Panc1 (cell line): ENCODE measurements around the gene MDN1. TPM values are rescaled to one million over a fixed set of nuclear protein-coding genes. Genes with fewer than 3 reads are reported as not detected.
"Not testable (repeated sequence)": the region's sequence is repeated elsewhere in the genome, so short reads cannot be mapped to it uniquely, and the experiment has no call there.

Source experiments
- ATAC-seq: fragments of 200-7000 bp; cut with Tn5 transposase; 2 replicates; pipeline ENCODE4 v1.9.1; 2020; ENCODE audit warnings: mild to moderate bottlenecking, moderate library complexity
- BruUV-seq: library from RNA; stranded (reverse); fragments of 400-500 nt; replicated peaks from 2 replicates; lab custom pipeline; 2021; lab: Mats Ljungman, UMichigan
- CTCF ChIA-PET: fragments of 300-600 bp; sonication (Branson Sonifier 250); formaldehyde crosslinking; loops from one replicate; lab custom pipeline; 2022; ENCODE audit warnings: antibody characterized with exemption; lab: Charles Lee
- POLR2A ChIA-PET: fragments of 300-600 bp; sonication (Branson Sonifier 250); formaldehyde crosslinking; loops from one replicate; lab custom pipeline; 2022; ENCODE audit warnings: antibody characterized with exemption; lab: Charles Lee
- DNase-seq: peaks from one replicate; pipeline ENCODE4 v3.0.0-alpha.2; 2010; ENCODE audit warnings: low read depth, low spot score
- H3K27ac ChIP-seq: 2 replicates; pipeline ENCODE4 v1.5.1; 2011; ENCODE audit warnings: mild to moderate bottlenecking, low read length, inconsistent platforms
- H3K27me3 ChIP-seq: fragments of 200-500 bp; sonication (Bioruptor generic); 2 replicates; pipeline ENCODE4 v1.6.0; 2014; ENCODE audit warnings: low read length, inconsistent platforms; ENCODE audit not compliant: control insufficient read depth, insufficient read depth
- H3K36me3 ChIP-seq: fragments of 200-500 bp; sonication (Bioruptor generic); 2 replicates; pipeline ENCODE4 v1.5.1; 2014; ENCODE audit warnings: inconsistent platforms, mild to moderate bottlenecking, low read length, moderate library complexity; ENCODE audit not compliant: control insufficient read depth, insufficient read depth
- H3K4me1 ChIP-seq: 2 replicates; pipeline ENCODE4 v1.5.1; 2011; ENCODE audit warnings: inconsistent platforms, mild to moderate bottlenecking, low read length, moderate library complexity; ENCODE audit not compliant: control insufficient read depth, insufficient read depth
- H3K4me3 ChIP-seq, 2 experiments: 2 replicates each; pipeline ENCODE4 v1.5.1; 2011 to 2012; ENCODE audit warnings: low read depth in 2 of 2, low read length in 2 of 2, mild to moderate bottlenecking in 2 of 2, inconsistent platforms in 1 of 2, moderate library complexity in 1 of 2
- H3K9me3 ChIP-seq: fragments of 200-500 bp; sonication (Bioruptor generic); 2 replicates; pipeline ENCODE4 v1.5.1; 2014; ENCODE audit warnings: low read depth, mild to moderate bottlenecking, inconsistent platforms, low read length, moderate library complexity; ENCODE audit not compliant: control insufficient read depth, insufficient read depth
- POLR2AphosphoS5 ChIP-seq: IDR thresholded peaks from 2 replicates; pipeline ENCODE4 v1.6.1; 2012; ENCODE audit warnings: mild to moderate bottlenecking, low read depth, low read length, moderate library complexity
- SIN3A ChIP-seq: IDR thresholded peaks from 2 replicates; pipeline ENCODE4 v1.6.1; 2012; ENCODE audit warnings: low read depth, mild to moderate bottlenecking, low read length, moderate library complexity, borderline replicate concordance; ENCODE audit not compliant: insufficient read depth
- TCF7L2 ChIP-seq: IDR thresholded peaks from 2 replicates; pipeline ENCODE4 v1.6.1; 2011; ENCODE audit warnings: mild to moderate bottlenecking, low read depth, low read length, inconsistent platforms
- in situ Hi-C: cut with HindIII; loops from 2 replicates; pipeline ENCODE4 v1.10.0; 2016; ENCODE audit warnings: low sequenced_read_pairs, low pct_unique_long_range_greater_than_20kb
- intact Hi-C: fragments of 100-400 bp; cut with micrococcal nuclease; formaldehyde crosslinking; loops from one replicate; pipeline ENCODE4 v1.10.0; 2022; ENCODE audit not compliant: unreplicated experiment
- total RNA-seq: library from RNA; stranded (reverse); gene quantifications from one replicate; pipeline ENCODE4 v1.2.1, GENCODE V29; 2021; ENCODE audit not compliant: unreplicated experiment
- TF ChIP-seq, protein P1 (sequence below): fragments of 450-650 bp; IDR thresholded peaks from 2 replicates; pipeline ENCODE4 v1.5.1; 2017; ENCODE audit warnings: mild to moderate bottlenecking
- TF ChIP-seq, protein P2 (sequence below), 2 experiments: IDR thresholded peaks; 2 replicates each; pipeline ENCODE4 v1.6.1; 2011 to 2012; ENCODE audit warnings: low read depth in 2 of 2, control low read depth in 1 of 2, low read length in 1 of 2, mild to moderate bottlenecking in 1 of 2, moderate library complexity in 1 of 2; ENCODE audit not compliant: insufficient read depth in 1 of 2

The MDN1 gene
- total RNA-seq, 1 experiment from 2014 or later = 47.8 TPM

DNA sequence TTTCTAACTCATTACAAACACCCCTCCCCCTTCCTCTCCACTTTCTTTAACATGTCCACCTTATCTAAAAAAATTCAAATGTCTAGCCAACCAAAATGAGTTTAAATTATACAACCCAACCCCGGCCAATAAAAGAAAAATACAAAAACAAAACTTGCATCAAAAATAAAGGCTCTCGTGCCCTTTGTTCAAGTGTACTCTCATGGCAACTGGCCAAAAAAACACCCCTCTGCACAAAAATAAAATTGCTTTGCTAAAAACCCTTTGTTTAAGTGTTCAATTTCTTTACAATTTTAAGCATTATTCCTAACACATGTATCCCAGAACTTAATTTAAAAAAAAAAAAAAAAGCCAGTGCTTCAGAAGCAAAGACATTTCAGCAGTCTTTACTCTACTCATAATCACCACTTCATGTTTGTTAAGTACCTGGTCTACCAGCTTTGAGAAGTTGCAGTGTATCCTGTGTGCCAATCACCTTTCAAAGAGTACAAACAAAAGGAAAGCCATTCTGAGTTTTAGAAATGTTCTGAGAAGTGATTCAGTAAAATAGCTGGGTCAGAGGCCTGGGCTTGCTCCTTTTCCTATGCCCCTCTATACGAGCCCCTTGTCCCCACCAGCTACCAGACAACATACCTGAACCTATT is 87.5 kb downstream of the MDN1 start:
- no peaks in the 10 kb centered on the region for H3K27me3 ChIP-seq
- DNase-seq (no peak), ATAC-seq (no peak)
- ChIA-PET CTCF (no interaction called here), POLR2A (no interaction called here)
- in situ Hi-C loops (no loop called here), intact Hi-C loops (no loop called here)
- TF ChIP-seq, protein P1, sequence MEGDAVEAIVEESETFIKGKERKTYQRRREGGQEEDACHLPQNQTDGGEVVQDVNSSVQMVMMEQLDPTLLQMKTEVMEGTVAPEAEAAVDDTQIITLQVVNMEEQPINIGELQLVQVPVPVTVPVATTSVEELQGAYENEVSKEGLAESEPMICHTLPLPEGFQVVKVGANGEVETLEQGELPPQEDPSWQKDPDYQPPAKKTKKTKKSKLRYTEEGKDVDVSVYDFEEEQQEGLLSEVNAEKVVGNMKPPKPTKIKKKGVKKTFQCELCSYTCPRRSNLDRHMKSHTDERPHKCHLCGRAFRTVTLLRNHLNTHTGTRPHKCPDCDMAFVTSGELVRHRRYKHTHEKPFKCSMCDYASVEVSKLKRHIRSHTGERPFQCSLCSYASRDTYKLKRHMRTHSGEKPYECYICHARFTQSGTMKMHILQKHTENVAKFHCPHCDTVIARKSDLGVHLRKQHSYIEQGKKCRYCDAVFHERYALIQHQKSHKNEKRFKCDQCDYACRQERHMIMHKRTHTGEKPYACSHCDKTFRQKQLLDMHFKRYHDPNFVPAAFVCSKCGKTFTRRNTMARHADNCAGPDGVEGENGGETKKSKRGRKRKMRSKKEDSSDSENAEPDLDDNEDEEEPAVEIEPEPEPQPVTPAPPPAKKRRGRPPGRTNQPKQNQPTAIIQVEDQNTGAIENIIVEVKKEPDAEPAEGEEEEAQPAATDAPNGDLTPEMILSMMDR = no peak
- TF ChIP-seq TCF7L2 (no peak), SIN3A (no peak), POLR2AphosphoS5 (no peak)
- TF ChIP-seq, protein P2, sequence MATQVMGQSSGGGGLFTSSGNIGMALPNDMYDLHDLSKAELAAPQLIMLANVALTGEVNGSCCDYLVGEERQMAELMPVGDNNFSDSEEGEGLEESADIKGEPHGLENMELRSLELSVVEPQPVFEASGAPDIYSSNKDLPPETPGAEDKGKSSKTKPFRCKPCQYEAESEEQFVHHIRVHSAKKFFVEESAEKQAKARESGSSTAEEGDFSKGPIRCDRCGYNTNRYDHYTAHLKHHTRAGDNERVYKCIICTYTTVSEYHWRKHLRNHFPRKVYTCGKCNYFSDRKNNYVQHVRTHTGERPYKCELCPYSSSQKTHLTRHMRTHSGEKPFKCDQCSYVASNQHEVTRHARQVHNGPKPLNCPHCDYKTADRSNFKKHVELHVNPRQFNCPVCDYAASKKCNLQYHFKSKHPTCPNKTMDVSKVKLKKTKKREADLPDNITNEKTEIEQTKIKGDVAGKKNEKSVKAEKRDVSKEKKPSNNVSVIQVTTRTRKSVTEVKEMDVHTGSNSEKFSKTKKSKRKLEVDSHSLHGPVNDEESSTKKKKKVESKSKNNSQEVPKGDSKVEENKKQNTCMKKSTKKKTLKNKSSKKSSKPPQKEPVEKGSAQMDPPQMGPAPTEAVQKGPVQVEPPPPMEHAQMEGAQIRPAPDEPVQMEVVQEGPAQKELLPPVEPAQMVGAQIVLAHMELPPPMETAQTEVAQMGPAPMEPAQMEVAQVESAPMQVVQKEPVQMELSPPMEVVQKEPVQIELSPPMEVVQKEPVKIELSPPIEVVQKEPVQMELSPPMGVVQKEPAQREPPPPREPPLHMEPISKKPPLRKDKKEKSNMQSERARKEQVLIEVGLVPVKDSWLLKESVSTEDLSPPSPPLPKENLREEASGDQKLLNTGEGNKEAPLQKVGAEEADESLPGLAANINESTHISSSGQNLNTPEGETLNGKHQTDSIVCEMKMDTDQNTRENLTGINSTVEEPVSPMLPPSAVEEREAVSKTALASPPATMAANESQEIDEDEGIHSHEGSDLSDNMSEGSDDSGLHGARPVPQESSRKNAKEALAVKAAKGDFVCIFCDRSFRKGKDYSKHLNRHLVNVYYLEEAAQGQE (IDR thresholded peaks at IDR 0.05; ENCODE audit: insufficient read depth in 1 of 2, low read depth in 2 of 2, low read length in 1 of 2) = no peak
- H3K4me1 ChIP-seq = no peaks in the 10 kb centered on the region
- no TSS peak for BruUV-seq
- no peak overlapping the region for H3K4me3 ChIP-seq
- no peaks in the 10 kb centered on the region for H3K9me3 ChIP-seq
- H3K27ac ChIP-seq = no peak overlapping the region
- H3K36me3 ChIP-seq = peaks cover 38% of the 10 kb centered on the region

DNA sequence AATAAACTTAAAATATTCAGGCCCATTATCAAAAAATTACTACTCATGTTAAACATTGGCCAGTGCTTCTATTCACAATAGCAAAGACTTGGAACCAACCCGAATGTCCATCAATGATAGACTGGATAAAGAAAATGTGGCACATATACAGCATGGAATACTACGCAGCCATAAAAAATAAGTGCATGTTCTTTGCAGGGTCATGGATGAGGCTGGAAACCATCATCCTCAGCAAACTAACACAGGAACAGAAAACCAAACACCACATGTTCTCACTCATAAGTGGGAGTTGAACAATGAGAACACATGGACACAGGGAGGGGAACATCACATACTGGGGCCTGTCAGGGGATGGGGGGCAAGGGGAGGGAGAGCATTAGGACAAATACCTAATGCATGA is 88.3 kb downstream of the MDN1 start:
- intact Hi-C loops, POLR2A ChIA-PET: not testable (repeated sequence)

DNA sequence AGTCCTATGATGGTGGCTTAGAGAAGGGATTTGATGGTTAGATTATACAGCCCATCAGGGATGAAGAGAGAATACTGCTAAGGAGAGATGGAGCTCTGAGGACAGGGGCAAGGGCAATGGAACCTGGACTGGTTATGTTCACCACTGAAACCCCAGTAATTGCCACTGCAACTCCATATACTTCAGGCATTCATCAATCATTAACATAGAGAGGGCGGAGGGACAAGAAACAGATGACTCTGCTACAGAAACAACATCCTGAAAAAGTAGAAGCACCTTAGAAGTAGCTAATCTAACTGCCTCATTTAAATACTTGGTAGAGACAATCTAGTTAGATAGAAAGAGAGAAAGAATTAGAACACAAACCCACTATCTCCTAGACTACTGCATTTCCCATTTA is 89.8 kb downstream of the MDN1 start:
- DNase-seq = no peak
- CTCF ChIA-PET = no interaction called here
- H3K4me1 ChIP-seq = no peaks in the 10 kb centered on the region
- TF ChIP-seq SIN3A (no peak), TCF7L2 (no peak), POLR2AphosphoS5 (no peak)
- TF ChIP-seq, protein P2 (IDR thresholded peaks at IDR 0.05; ENCODE audit: insufficient read depth in 1 of 2, low read depth in 2 of 2, low read length in 1 of 2) = no peak
- TF ChIP-seq, protein P1 = no peak
- POLR2A ChIA-PET = no interaction called here
- H3K4me3 ChIP-seq = no peak overlapping the region
- ATAC-seq = no peak
- no TSS peak for BruUV-seq
- no peaks in the 10 kb centered on the region for H3K9me3 ChIP-seq
- H3K36me3 ChIP-seq = peaks cover 40% of the 10 kb centered on the region
- in situ Hi-C loops (no loop called here), intact Hi-C loops (no loop called here)
- H3K27me3 ChIP-seq = no peaks in the 10 kb centered on the region
- H3K27ac ChIP-seq = no peak overlapping the region

More for the DNA sequence above, 88.3 kb downstream of the MDN1 start:
- H3K4me3 ChIP-seq, CTCF ChIA-PET, BruUV-seq, in situ Hi-C loops, H3K4me1 ChIP-seq, H3K27me3 ChIP-seq, H3K9me3 ChIP-seq, H3K27ac ChIP-seq, ATAC-seq, DNase-seq: not testable (repeated sequence)
- peaks cover 38% of the 10 kb centered on the region for H3K36me3 ChIP-seq
